Hematopoietic multipotent progenitor cell treated with erythropoietin and hydrocortisone succinate and interleukin-3 and kit ligand, for 6 days (in vitro differentiated cells): ENCODE results near the gene SHLD1.
"Not testable (repeated sequence)": the region's sequence is repeated elsewhere in the genome, so short reads cannot be mapped to it uniquely, and the experiment has no call there.

ENCODE experiments used
- DNase-seq: peaks from one replicate; pipeline ENCODE4 v3.0.0-alpha.2; 2015

SHLD1 gene

GRCh38 chr20:5781798-5782750 is 31.9 kb downstream of the SHLD1 start:
- peak; percentile 52 for DNase-seq

- peak; percentile 91 for DNase-seq
Measured at GRCh38 chr20:5784735-5785134, 34.5 kb downstream of the SHLD1 start.

- no peak for DNase-seq
Measured at GRCh38 chr20:5785146-5785545, 34.9 kb downstream of the SHLD1 start.

- DNase-seq = peak; percentile 77
Measured at GRCh38 chr20:5786930-5787795, 37.0 kb downstream of the SHLD1 start.

GRCh38 chr20:5787796-5788165 is 37.6 kb downstream of the SHLD1 start:
- no peak for DNase-seq

- peak; percentile 97 for DNase-seq
Measured at GRCh38 chr20:5788385-5788895, 38.2 kb downstream of the SHLD1 start.

- no peak for DNase-seq
Measured at GRCh38 chr20:5789827-5790226, 39.6 kb downstream of the SHLD1 start.

GRCh38 chr20:5793916-5794315 is 43.7 kb downstream of the SHLD1 start:
- no peak for DNase-seq

GRCh38 chr20:5796331-5797040 is 46.3 kb downstream of the SHLD1 start:
- no peak for DNase-seq

GRCh38 chr20:5797165-5797564 is 47.0 kb downstream of the SHLD1 start:
- DNase-seq = no peak

GRCh38 chr20:5797843-5798462 is 47.8 kb downstream of the SHLD1 start:
- DNase-seq = no peak

GRCh38 chr20:5803754-5804303 is 53.6 kb downstream of the SHLD1 start:
- not testable (repeated sequence) for DNase-seq

- DNase-seq = no peak
Measured at GRCh38 chr20:5806457-5807263, 56.5 kb downstream of the SHLD1 start.

- no peak for DNase-seq
Measured at GRCh38 chr20:5807431-5807830, 57.2 kb downstream of the SHLD1 start.

GRCh38 chr20:5808901-5809300 is 58.7 kb downstream of the SHLD1 start:
- no peak for DNase-seq

GRCh38 chr20:5809495-5809894 is 59.3 kb downstream of the SHLD1 start:
- no peak for DNase-seq

- no peak for DNase-seq
Measured at GRCh38 chr20:5810800-5811422, 60.7 kb downstream of the SHLD1 start.

- no peak for DNase-seq
Measured at GRCh38 chr20:5811746-5812145, 61.5 kb downstream of the SHLD1 start.

GRCh38 chr20:5818346-5818681 is 68.1 kb downstream of the SHLD1 start:
- DNase-seq = no peak

- no peak for DNase-seq
Measured at GRCh38 chr20:5820738-5821137, 70.5 kb downstream of the SHLD1 start.
